NCI-H446 treated with DMSO at 0.1 percent for 48 hours (cell line): ENCODE results near the gene TMEM235.

Experiments
- DNase-seq: peaks from one replicate; lab custom pipeline; 2025; lab: John Stamatoyannopoulos, UW

The TMEM235 gene

GRCh38 chr17:78272181-78272913 is 40.9 kb downstream of the TMEM235 start:
- no peak for DNase-seq

- DNase-seq = no peak
Observed at GRCh38 chr17:78272914-78273258, 41.5 kb downstream of the TMEM235 start.

DNA sequence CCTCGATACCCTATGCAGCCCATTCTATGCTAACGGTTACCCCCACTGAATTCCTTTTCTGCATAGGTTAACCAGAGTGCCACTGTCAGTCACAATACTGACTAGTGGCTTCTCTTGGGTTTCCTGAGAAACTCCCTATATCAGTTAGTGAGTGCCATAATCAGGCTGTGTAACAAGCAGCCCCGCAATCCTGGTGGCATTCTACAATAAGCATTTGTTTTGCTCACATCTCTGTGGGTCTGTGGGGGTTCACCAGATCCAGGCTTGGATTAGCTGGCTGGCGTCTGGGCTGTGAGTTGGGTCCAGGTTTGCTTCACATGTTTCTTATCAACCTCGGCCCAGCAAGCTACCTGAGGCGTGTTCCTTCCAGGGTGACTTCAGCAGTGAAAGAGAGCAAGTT is 42.4 kb downstream of the TMEM235 start:
- no peak for DNase-seq

- no peak for DNase-seq
Observed at GRCh38 chr17:78275355-78275754, 43.9 kb downstream of the TMEM235 start.

- no peak for DNase-seq
Observed at GRCh38 chr17:78276098-78276887, 44.9 kb downstream of the TMEM235 start.

GRCh38 chr17:78278139-78278741 is 46.8 kb downstream of the TMEM235 start:
- no peak for DNase-seq

DNA sequence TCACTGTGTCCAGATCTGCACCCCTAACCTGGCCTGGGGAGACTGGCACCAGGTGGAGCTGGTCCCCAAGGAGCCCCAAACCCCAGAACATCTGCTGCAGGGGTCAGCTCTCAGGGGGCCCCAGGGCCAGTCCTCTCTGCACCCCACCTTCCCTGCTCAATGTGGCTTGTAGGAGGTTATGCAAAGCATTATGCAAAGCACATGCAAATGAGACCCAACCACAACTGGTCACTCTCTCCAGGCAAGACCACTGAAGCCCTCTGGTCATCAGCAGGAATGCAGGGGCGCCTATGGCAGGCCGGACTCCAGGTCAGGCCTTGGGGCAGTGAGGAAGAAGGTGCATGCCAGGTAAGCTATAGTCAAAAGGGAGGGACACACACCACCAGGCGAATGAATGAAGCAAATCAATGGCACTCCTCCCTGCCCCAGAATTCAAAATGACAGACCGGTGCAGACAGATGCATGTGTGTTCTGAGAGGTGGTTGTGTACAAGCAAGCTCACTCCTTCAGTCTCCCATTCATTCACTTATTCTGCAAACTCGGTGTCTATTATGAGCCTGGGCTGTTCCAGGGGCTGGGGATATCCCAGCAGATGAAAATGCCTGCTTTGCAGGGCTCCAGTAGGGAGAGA is 48.0 kb downstream of the TMEM235 start:
- DNase-seq = no peak

DNA sequence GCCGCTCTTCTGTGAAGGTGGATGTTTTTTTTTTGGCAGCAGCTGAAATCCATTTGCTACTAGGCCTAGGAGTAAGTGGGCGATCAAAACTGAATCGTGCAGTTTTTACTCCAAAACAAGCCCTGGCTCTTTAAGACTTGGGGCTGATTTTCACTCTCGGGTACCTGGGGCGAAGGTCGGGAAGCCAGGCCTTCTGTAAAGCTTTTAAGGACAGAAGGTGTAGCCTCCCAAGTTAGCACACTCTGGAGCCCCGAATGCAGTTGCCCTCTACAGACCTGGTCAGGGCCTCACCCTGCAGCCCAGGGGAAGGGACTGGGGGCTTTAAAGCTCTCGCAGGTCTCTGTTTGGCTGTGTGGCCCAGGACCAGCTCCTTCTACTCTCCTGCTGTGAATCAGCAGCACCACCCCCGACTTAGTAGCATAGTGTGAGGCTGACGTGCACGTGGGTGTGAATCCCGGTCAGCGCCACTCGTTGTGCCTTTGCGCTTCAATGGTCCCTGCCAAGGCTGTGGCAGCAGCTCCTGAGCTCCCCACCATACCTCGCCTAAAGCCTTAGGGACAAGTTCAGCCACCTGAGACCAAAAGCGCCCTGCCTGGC is 49.9 kb downstream of the TMEM235 start:
- DNase-seq = no peak

- DNase-seq = no peak
Observed at GRCh38 chr17:78284146-78284545, 52.7 kb downstream of the TMEM235 start.

DNA sequence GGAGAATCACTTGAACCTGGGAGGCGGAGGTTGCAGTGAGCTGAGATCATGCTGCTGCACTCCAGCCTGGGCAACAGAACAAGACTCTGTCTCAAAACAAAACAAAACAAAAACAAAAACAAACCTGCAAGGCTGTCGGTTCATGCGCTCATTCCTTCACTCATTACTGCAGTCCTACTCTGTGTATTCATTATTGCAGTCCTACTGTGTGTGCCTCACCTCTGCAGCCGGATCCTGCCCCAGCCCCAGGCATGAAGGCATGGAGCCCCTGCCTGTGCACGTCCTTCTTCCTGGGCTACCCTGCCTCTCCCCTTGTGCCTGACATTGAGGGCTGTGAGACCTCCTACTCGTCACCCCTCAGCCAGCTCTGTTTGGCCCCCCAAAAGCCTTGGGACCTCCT is 57.6 kb downstream of the TMEM235 start:
- no peak for DNase-seq

- DNase-seq = peak; percentile 64
Observed at GRCh38 chr17:78289802-78290363, 58.5 kb downstream of the TMEM235 start.
